IMR-90 (cell line): Measurements from ENCODE around the gene CEP295NL. TPM values are rescaled to one million over a fixed set of nuclear protein-coding genes. Genes with fewer than 3 reads are reported as not detected.

ENCODE experiments used
- ATAC-seq: fragments of 200-7000 bp; cut with Tn5 transposase; 2 replicates; pipeline ENCODE4 v1.9.1; 2020; ENCODE audit warnings: low read depth, mild to moderate bottlenecking, moderate library complexity
- BruUV-seq: library from RNA; stranded (reverse); fragments of 400-500 nt; replicated peaks from 2 replicates; lab custom pipeline; 2021; lab: Mats Ljungman, UMichigan
- CTCF ChIA-PET: fragments of 300-600 bp; formaldehyde crosslinking; extraction: SDS; loops from one replicate; lab custom pipeline; 2021; ENCODE audit warnings: antibody characterized with exemption; lab: Yijun Ruan, JAX
- POLR2A ChIA-PET: fragments of 300-600 bp; sonication (Branson Sonifier 250); formaldehyde crosslinking; loops from one replicate; lab custom pipeline; 2022; ENCODE audit warnings: antibody characterized with exemption; ENCODE audit not compliant: unreplicated experiment; lab: Charles Lee
- DNase-seq: peaks from one replicate; pipeline ENCODE4 v3.0.0; 2013
- H2AFZ ChIP-seq: replicated peaks from 2 replicates; pipeline ENCODE3; 2013; ENCODE audit warnings: low read length, mild to moderate bottlenecking; ENCODE audit not compliant: poor library complexity
- H2AK5ac ChIP-seq: 2 replicates; pipeline ENCODE4 v1.6.1; 2013; ENCODE audit warnings: low read depth, low read length, inconsistent platforms
- H2AK9ac ChIP-seq: replicated peaks from 2 replicates; pipeline ENCODE3; 2013; ENCODE audit warnings: mild to moderate bottlenecking, low read depth, low read length, moderate library complexity; ENCODE audit not compliant: poor library complexity
- H2BK120ac ChIP-seq: 2 replicates; pipeline ENCODE4 v1.6.1; 2013; ENCODE audit warnings: low read depth, low read length, inconsistent platforms
- H2BK15ac ChIP-seq: 3 replicates; pipeline ENCODE4 v1.6.1; 2013; ENCODE audit warnings: low read depth, low read length, inconsistent platforms
- H2BK20ac ChIP-seq: 2 replicates; pipeline ENCODE4 v1.6.1; 2013; ENCODE audit warnings: low read depth, mild to moderate bottlenecking, inconsistent platforms, low read length, moderate library complexity
- H2BK5ac ChIP-seq: 2 replicates; pipeline ENCODE4 v1.6.1; 2013; ENCODE audit warnings: mild to moderate bottlenecking, low read depth, low read length, inconsistent platforms; ENCODE audit not compliant: poor library complexity, severe bottlenecking
- H3K14ac ChIP-seq: replicated peaks from 2 replicates; pipeline ENCODE4 v1.6.1; 2013; ENCODE audit warnings: low read depth, low read length, inconsistent platforms
- H3K18ac ChIP-seq: 2 replicates; pipeline ENCODE4 v1.6.1; 2013; ENCODE audit warnings: low read depth, low read length, control low read depth
- H3K23ac ChIP-seq: 2 replicates; pipeline ENCODE4 v1.6.1; 2013; ENCODE audit warnings: low read depth, low read length, inconsistent platforms
- H3K27ac ChIP-seq: 2 replicates; pipeline ENCODE4 v1.5.1; 2013; ENCODE audit warnings: mild to moderate bottlenecking, control low read depth, low read length; ENCODE audit not compliant: insufficient read depth
- H3K27me3 ChIP-seq: 2 replicates; pipeline ENCODE4 v1.6.1; 2013; ENCODE audit warnings: low read length; ENCODE audit not compliant: control insufficient read depth, insufficient read depth
- H3K36me3 ChIP-seq: 2 replicates; pipeline ENCODE4 v1.6.1; 2013; ENCODE audit warnings: low read length, mixed read lengths; ENCODE audit not compliant: control insufficient read depth, insufficient read depth
- H3K4ac ChIP-seq: 2 replicates; pipeline ENCODE4 v1.6.1; 2013; ENCODE audit warnings: low read depth, low read length, inconsistent platforms
- H3K4me1 ChIP-seq: 2 replicates; pipeline ENCODE4 v1.6.1; 2013; ENCODE audit warnings: low read length, mixed read lengths; ENCODE audit not compliant: control insufficient read depth, insufficient read depth
- H3K4me2 ChIP-seq: 2 replicates; pipeline ENCODE4 v1.6.1; 2013; ENCODE audit warnings: low read depth, mild to moderate bottlenecking, control low read depth, low read length, moderate library complexity
- H3K4me3 ChIP-seq: 2 replicates; pipeline ENCODE4 v1.5.1; 2013; ENCODE audit warnings: low read depth, mild to moderate bottlenecking, control low read depth, low read length, moderate library complexity; ENCODE audit not compliant: insufficient read depth
- H3K56ac ChIP-seq: 2 replicates; pipeline ENCODE4 v1.6.1; 2013; ENCODE audit warnings: low read length, inconsistent platforms; ENCODE audit not compliant: insufficient read depth; ENCODE audit errors: extremely low read depth
- H3K79me1 ChIP-seq, 2 experiments: 2 replicates each; pipeline ENCODE4 v1.6.1; 2013; ENCODE audit warnings: low read length in 2 of 2, inconsistent platforms in 1 of 2, low read depth in 1 of 2
- H3K9ac ChIP-seq: 2 replicates; pipeline ENCODE4 v1.6.1; 2013; ENCODE audit warnings: low read depth, low read length, control low read depth
- H3K9me1 ChIP-seq: 2 replicates; pipeline ENCODE4 v1.6.1; 2013; ENCODE audit warnings: low read length, inconsistent platforms; ENCODE audit not compliant: insufficient read depth
- H3K9me3 ChIP-seq: 2 replicates; pipeline ENCODE4 v1.6.1; 2013; ENCODE audit warnings: low read length; ENCODE audit not compliant: control insufficient read depth, insufficient read depth
- H4K20me1 ChIP-seq: 2 replicates; pipeline ENCODE4 v1.6.1; 2013; ENCODE audit warnings: low read length, inconsistent platforms; ENCODE audit not compliant: insufficient read depth
- H4K5ac ChIP-seq: 2 replicates; pipeline ENCODE4 v1.6.1; 2013; ENCODE audit warnings: mild to moderate bottlenecking, low read depth, low read length, control low read depth
- H4K8ac ChIP-seq, 2 experiments: 2 replicates each; pipeline ENCODE4 v1.6.1; 2013; ENCODE audit warnings: low read depth in 2 of 2, low read length in 2 of 2, control low read depth in 1 of 2, inconsistent platforms in 1 of 2
- H4K91ac ChIP-seq: 2 replicates; pipeline ENCODE4 v1.6.1; 2013; ENCODE audit warnings: low read depth, low read length, inconsistent platforms; ENCODE audit not compliant: insufficient read depth
- BHLHE40 ChIP-seq: fragments of 150-350 bp; IDR thresholded peaks from 2 replicates; pipeline ENCODE4 v1.6.1; 2016; ENCODE audit warnings: mild to moderate bottlenecking, low read depth, low read length
- CEBPB ChIP-seq: IDR thresholded peaks from 2 replicates; pipeline ENCODE4 v1.6.1; 2012; ENCODE audit warnings: low read depth, low read length, improper control_type of control experiment
- MAFK ChIP-seq: IDR thresholded peaks from 2 replicates; pipeline ENCODE4 v1.6.1; 2012; ENCODE audit warnings: low read depth, low read length, improper control_type of control experiment
- MAZ ChIP-seq: IDR thresholded peaks from 2 replicates; pipeline ENCODE4 v1.6.1; 2012; ENCODE audit warnings: low read depth, mild to moderate bottlenecking, low read length, improper control_type of control experiment, moderate library complexity, borderline replicate concordance
- MXI1 ChIP-seq: IDR thresholded peaks from 2 replicates; pipeline ENCODE4 v1.6.1; 2012; ENCODE audit warnings: low read depth, mild to moderate bottlenecking, low read length, moderate library complexity, borderline replicate concordance
- NFE2L2 ChIP-seq: fragments of 150-350 bp; IDR thresholded peaks from 2 replicates; pipeline ENCODE4 v1.6.1; 2016; ENCODE audit warnings: low read depth, mild to moderate bottlenecking, low read length
- POLR2A ChIP-seq: IDR thresholded peaks from 2 replicates; pipeline ENCODE4 v1.6.1; 2012; ENCODE audit warnings: mild to moderate bottlenecking, low read depth, low read length
- RAD21 ChIP-seq: IDR thresholded peaks from 2 replicates; pipeline ENCODE4 v1.6.1; 2012; ENCODE audit warnings: low read length, improper control_type of control experiment
- RCOR1 ChIP-seq: IDR thresholded peaks from 2 replicates; pipeline ENCODE4 v1.6.1; 2012; ENCODE audit warnings: mild to moderate bottlenecking, low read length, improper control_type of control experiment; ENCODE audit not compliant: insufficient replicate concordance
- RFX5 ChIP-seq: IDR thresholded peaks from 2 replicates; pipeline ENCODE4 v1.8.0; 2012; ENCODE audit warnings: low read depth, mild to moderate bottlenecking, low read length, moderate library complexity
- SMC3 ChIP-seq: fragments of 150-350 bp; IDR thresholded peaks from 2 replicates; pipeline ENCODE4 v1.6.1; 2016; ENCODE audit warnings: low read depth, mild to moderate bottlenecking, antibody characterized with exemption, low read length, moderate library complexity
- whole genome bisulfite sequencing, 2 experiments: methylation state at CpG; one replicate each; pipeline versions ENCODE4 v1.1.5 to v1.1.7; 2013; ENCODE audit warnings: missing lambda C conversion rate in 2 of 2; ENCODE audit not compliant: insufficient read length in 1 of 2; ENCODE audit errors: extremely low coverage in 2 of 2; 5-methylcytosine and 5-hydroxymethylcytosine counted together
- dilution Hi-C: fragments of 300-500 bp; cut with HindIII; formaldehyde crosslinking; loops from one replicate; pipeline ENCODE4 v1.14.3; 2018; ENCODE audit warnings: low sequenced_read_pairs; ENCODE audit not compliant: unreplicated experiment
- in situ Hi-C: fragments of 300-500 bp; cut with MboI; formaldehyde crosslinking; loops from 3 replicates; pipeline ENCODE4 v1.14.3; 2019; ENCODE audit warnings: low sequenced_read_pairs, inconsistent platforms, mixed read lengths
- intact Hi-C: fragments of 100-400 bp; cut with micrococcal nuclease; formaldehyde crosslinking; loops from 2 replicates; pipeline ENCODE4 v1.10.0; 2022
- polyA plus RNA-seq, 3 experiments: library from polyadenylated mRNA; depleted of rRNA; stranded (reverse); fragments of >200 nt; gene quantifications; 2 replicates each; pipeline ENCODE4 v1.2.3, GENCODE V29; 2012; ENCODE audit warnings: low replicate concordance in 1 of 3
- total RNA-seq: library from RNA; depleted of rRNA; stranded (reverse); fragments of >200 nt; gene quantifications from 2 replicates; pipeline ENCODE4 v1.2.3, GENCODE V29; 2012
- TF ChIP-seq, protein P1 (sequence below): fragments of 150-350 bp; IDR thresholded peaks from 2 replicates; pipeline ENCODE4 v1.6.1; 2016; ENCODE audit warnings: low read depth, mild to moderate bottlenecking, low read length, moderate library complexity, borderline replicate concordance
- TF ChIP-seq, protein P2 (sequence below): fragments of 150-350 bp; IDR thresholded peaks from 2 replicates; pipeline ENCODE4 v1.6.1; 2017; ENCODE audit warnings: mild to moderate bottlenecking, antibody characterized with exemption, low read length, low read depth

Gene CEP295NL
- total and polyA plus RNA-seq, 2 of the 4 experiments (the other 2 are of a cell fraction), result 0.31 to 0.72 TPM

DNA sequence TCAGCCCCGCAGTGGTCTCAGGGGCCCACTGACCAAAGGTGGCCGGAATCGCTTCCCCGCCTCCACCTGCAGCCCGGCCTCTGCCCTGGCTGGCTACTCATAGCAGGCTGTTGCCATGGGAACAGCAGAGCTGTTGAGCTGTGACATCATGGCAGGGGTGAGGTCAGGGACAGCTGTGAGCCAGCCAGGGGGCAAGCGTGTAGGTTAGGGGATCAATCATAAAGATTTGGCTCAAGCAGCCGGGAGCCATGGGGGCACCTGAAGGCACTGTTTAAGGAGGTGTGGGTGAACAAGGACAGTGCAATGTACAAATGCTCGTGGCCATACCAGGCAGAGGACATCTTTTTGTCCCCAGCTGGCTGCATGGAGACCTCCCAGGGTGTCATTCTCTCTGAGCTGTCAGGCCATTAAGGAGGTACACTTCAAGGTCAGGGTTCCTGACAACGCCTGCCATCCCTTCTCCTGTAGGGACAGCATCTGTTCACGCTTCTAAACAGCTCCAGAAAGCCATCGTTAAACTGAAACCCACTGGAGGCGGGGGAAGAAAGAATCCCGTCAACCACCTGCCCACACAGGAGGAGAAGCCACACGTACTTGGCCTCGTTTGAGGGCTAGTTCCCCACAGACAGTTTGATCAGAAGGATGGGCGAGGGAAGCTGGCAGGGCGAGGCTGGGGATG is at the start of gene CEP295NL (continued):
- TF ChIP-seq, protein P1, sequence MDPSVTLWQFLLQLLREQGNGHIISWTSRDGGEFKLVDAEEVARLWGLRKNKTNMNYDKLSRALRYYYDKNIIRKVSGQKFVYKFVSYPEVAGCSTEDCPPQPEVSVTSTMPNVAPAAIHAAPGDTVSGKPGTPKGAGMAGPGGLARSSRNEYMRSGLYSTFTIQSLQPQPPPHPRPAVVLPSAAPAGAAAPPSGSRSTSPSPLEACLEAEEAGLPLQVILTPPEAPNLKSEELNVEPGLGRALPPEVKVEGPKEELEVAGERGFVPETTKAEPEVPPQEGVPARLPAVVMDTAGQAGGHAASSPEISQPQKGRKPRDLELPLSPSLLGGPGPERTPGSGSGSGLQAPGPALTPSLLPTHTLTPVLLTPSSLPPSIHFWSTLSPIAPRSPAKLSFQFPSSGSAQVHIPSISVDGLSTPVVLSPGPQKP, result no peak
- TF ChIP-seq SMC3, result no peak

DNA sequence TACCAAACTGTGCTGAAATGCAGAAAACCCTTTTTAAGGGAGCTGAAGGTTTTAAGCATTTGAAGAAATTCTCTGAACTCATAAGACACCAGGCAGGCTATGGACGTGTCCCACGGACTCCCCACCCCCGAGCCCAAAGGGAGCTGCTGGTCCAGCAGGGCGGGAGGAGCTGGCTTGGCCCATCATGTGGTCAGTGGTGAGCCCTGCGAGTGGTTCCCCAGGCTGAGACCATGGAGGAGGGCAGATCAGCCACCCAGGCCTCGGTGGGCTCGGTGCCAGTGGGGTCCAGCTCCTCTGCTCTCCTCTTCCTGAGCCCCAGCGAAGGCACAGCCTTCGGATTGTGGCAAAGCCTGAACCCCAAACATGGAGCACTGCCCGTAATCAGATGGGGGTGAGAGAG is 49.7 kb upstream of the CEP295NL start:
- in situ Hi-C loops, result loop anchor here (25.0 kb wide), 1 partner anchor 465 kb away; no protein-coding TSS in a partner anchor
- no peak overlapping the region for H3K56ac ChIP-seq
- POLR2A ChIA-PET, result no interaction called here
- BruUV-seq, result no TSS peak
- peak overlapping the region; percentile 94 for H3K18ac ChIP-seq
- H3K23ac ChIP-seq, result no peak overlapping the region
- no peak overlapping the region for H3K4me3 ChIP-seq
- peak overlapping the region; percentile 75; the same call in 1 of the 2 replicates for H3K27ac ChIP-seq
- H3K9ac ChIP-seq, result peak overlapping the region; percentile 75; the same call in 1 of the 2 replicates
- H2BK5ac ChIP-seq, result no peak overlapping the region
- no peaks in the 10 kb centered on the region for H3K9me1 ChIP-seq
- H2BK15ac ChIP-seq, result peak overlapping the region; percentile 13; the same call in 1 of the 3 replicates
- DNase-seq (no peak), ATAC-seq (0 out of 2 replicates have a peak, but pooled peaks have one; percentile 12)
- 0 out of 2 replicates have a peak overlapping the region, but pooled peaks have one; percentile 36 for H2AK5ac ChIP-seq
- no peaks in the 10 kb centered on the region; the same call in 1 of the 2 replicates for H3K27me3 ChIP-seq
- peak overlapping the region; percentile 97 for H4K5ac ChIP-seq
- peak overlapping the region; percentile 66; the same call in 1 of the 2 replicates for H2BK20ac ChIP-seq
- H4K91ac ChIP-seq, result no peak overlapping the region; the same call in 1 of the 2 replicates
- peak overlapping the region; percentile 91 for H2AK9ac ChIP-seq
- CTCF ChIA-PET, result interaction anchor here (0.9 kb wide), 1 partner anchor 100 kb away, joined by 3 read pairs; no protein-coding TSS in a partner anchor
- dilution Hi-C loops, result no loop called here
- no peak overlapping the region for H2AFZ ChIP-seq
- H4K8ac ChIP-seq, result peak overlapping the region; percentile 62 to 87
- H4K20me1 ChIP-seq, result no peaks in the 10 kb centered on the region
- H2BK120ac ChIP-seq, result peak overlapping the region; percentile 88; the same call in 1 of the 2 replicates
- peaks cover 18% of the 10 kb centered on the region for H3K4me1 ChIP-seq
- peak overlapping the region; percentile 75; the same call in 1 of the 2 replicates for H3K4ac ChIP-seq
- no peaks in the 10 kb centered on the region for H3K36me3 ChIP-seq
- no peak overlapping the region for H3K14ac ChIP-seq
- 80% methylated on average over 3 of the region's 10 CpGs; no CpG with 5 or more reads in 1 of the 2 experiments for WGBS, 2 experiments
- H3K9me3 ChIP-seq, result peaks cover 15% of the 10 kb centered on the region
- intact Hi-C loops, result no loop called here
- H3K79me1 ChIP-seq, result no peaks in the 10 kb centered on the region
- no peak overlapping the region for H3K4me2 ChIP-seq
- no peak for TF ChIP-seq NFE2L2
- no peak for TF ChIP-seq CEBPB
- TF ChIP-seq MAZ, result no peak
- no peak for TF ChIP-seq BHLHE40
- no peak for TF ChIP-seq POLR2A
- TF ChIP-seq MXI1, result no peak
- TF ChIP-seq, protein P2, sequence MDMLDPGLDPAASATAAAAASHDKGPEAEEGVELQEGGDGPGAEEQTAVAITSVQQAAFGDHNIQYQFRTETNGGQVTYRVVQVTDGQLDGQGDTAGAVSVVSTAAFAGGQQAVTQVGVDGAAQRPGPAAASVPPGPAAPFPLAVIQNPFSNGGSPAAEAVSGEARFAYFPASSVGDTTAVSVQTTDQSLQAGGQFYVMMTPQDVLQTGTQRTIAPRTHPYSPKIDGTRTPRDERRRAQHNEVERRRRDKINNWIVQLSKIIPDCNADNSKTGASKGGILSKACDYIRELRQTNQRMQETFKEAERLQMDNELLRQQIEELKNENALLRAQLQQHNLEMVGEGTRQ, result no peak
- no peak for TF ChIP-seq RCOR1
- TF ChIP-seq MAFK, result no peak
- TF ChIP-seq RFX5, result no peak
- TF ChIP-seq SMC3, result no peak
- no peak for TF ChIP-seq RAD21
